T follicular helper cell (primary cell): ENCODE measurements around the gene RAI1.

Experiments
- DNase-seq: peaks from one replicate; pipeline ENCODE4 v3.0.0-alpha.2; 2020; ENCODE audit warnings: low read depth

Gene RAI1

DNA sequence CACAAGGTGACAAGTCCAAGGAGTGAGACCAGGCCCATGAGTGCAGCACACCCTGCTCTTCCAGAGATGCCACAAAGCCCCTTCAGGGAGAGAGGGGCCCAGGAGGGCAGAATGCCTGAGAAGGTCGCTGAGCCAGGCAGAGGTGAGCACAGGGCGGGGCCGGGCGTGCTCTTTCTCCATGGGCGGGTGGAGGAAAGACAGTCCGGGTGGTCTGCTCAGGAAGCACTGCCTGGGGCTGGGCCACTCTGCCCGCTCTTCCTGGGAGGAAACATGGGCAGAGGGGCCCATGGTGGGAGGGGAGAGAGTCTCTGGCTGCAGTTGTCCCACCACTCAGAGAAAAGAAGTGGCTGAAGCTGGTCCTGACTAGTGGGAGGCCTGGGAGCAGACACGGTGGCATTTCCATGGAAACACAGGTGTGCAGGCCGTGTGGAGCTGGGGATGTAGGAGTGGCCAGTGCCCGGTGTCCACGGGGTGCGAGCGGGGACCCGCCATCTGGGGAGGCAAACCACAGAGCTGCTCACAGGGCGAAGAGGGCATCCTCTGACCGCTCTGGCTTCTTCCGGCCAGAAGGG lies 165.9 kb downstream of the RAI1 start:
- DNase-seq = no peak

DNA sequence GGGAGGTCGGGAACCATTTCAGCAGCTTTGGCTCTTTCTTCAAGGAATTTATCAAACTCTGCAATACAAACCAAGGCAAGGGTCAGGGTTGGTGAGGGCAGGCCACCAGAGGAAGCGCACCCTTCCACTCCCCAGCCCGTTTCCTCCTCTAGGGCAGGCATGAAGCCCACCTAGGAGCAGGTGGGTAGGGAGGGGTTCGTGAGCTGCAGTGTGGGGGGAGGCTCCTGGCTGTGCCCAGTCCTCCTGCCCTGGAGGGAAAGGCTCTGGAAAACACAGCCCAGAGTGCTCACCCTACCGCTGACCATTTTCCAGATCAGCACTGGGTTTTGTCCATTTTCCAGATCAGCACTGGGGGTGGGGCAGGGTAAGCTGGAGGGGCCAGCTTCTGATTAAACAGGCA lies 166.5 kb downstream of the RAI1 start:
- no peak for DNase-seq

DNA sequence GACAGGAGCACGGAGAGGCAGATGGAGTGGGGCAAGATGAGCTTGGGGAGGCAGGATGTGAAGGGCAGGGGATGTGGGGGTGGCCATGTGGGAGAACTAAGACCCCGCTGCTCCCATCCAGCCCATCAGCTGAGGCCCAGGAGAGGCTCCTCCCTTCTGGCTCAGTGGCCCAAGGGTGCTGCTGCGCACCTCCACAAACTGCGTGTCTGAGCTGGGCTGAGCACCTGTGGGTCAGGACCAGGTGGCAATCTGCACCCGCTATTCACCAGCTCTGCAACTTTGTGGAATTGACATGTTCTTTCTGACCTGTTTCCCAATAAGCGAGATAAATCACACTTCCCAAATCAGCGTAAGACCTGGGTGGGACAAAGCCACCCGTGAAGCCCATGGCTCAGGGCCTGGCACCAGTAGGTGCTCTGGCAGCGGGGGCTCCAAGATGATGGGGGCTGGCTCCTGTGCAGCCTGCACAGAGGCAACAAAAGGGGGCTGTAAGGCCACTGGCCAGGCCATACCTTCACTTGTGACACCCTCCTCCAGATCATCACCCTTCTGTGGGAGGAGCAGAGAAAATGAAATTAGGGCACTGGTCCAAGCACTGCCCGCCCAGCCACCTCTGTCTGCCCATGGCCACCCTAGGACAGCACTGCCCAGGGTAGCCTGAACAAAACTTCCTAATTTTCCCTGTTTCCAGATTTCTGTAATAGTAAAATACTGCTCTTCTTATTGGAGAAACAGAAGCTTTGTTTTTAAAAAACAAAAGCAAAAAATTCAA lies 167.2 kb downstream of the RAI1 start:
- no peak for DNase-seq

DNA sequence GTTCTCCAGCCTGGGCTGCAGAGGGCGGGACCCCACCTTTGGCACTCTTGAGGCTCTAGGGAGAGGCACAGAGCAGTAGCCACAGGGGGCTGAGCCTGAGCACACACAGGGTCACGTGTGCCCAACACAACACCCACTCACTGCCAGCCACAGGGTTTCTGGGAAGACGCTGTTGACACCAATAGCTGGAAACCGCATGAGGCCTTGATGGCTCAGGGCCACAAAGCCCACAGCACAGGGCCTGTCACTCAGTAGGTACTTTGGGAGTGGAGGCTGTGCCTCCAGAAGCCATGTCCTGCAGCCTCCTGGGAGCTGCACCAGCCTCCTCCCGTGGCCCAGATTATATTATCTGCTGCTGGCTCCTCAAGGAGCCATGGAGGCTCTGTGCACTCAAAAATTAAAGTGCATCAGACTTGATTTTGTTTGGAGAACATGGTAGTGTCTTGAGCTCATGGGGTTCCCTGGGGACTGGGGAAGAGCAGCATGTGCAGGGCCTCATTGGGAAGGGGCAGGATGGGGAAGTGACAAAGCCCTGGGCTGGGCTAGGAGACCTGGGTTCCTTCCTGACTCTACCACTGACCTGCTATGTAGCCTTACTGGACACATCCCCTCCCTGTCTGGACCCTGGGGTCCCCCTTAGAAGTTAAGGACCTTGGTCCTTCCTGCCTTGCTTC lies 168.0 kb downstream of the RAI1 start:
- DNase-seq = peak; percentile 68

DNA sequence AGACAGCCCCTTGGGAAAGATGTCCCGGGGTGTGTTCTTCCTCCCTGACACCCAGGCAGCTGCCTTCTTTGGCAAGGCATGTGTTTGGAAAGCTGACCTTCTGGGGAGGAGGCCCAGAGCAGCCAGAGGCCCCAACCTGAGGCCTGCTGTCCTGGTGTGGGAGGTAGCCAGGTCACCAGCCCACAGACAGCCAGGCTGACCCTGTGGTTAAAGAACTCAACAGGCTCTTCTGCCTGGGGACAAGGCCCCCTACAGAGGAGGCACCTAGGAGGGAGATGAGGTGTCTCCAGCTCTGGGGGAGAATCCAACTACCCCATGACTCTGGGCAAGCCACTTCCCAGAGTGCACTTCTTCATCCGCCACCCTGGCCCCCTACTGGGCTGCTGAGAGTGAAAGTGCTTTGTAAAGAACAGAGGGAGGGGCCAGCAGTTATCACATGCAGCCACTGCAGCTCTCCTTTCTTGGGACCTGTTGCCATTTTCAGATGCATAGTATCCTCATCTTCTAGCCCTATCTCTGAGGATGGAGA lies 168.7 kb downstream of the RAI1 start:
- DNase-seq = peak; percentile 49

DNA sequence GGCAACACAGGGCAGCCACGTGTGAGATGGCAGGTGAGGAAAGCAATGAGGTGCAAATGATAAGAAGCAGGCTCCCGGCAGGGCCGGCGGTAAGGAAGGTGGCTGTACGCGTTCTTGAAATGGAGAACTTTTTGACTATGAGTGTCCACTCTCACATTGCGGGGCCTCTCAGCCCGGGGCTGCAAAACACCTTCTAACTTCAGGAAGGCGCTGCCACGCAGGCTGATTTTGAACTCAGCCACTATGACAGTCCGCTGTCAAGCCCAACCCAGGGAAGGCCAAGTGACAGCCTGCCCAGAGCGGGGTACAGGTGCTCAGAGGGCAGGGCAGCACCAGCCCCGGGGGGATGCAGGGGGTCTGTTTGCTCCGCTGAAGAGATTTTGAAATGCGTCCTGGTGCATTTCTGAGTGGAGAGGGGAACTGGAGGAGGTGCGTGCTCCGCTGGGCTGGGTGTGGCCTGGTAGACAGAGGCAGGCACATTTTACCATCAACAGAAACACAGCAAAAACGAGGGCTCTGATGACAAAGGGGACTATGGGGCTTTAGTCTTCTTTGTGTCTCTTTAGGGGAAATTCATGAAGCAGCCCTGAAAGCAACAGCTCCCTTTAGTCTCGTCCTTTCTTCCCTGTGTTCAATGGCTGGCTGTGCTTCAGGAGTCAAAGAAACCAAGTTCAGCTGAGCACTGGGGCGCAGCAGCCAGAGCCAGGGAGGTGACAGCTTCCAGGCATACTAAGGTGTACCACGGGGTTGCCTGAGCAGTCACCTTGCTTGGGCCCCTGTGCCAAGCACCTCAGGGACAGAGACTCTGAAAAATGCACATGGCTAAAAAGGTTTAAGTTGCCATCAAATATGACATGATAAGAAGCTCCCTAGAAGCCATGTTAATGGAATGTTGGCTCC lies 170.1 kb downstream of the RAI1 start:
- no peak for DNase-seq

DNA sequence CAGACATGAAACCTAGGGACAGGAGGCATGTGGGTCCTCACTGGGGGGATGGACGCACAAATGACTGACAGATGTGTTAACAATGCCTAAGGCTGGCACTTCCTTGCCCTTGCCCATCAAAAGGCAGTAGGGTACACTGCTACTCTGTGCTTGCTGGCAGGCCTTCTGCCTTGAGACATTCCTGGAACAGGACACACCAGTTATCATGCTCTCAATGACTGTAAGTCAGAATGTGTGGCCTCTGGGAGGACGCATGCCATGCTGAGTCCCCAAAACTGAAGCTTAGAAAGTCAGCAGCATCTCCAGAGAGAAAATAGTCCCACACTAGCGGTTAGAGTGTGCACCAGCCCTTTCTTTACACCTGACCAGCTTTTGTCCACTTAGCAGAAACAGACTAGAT lies 171.7 kb downstream of the RAI1 start:
- DNase-seq = no peak

DNA sequence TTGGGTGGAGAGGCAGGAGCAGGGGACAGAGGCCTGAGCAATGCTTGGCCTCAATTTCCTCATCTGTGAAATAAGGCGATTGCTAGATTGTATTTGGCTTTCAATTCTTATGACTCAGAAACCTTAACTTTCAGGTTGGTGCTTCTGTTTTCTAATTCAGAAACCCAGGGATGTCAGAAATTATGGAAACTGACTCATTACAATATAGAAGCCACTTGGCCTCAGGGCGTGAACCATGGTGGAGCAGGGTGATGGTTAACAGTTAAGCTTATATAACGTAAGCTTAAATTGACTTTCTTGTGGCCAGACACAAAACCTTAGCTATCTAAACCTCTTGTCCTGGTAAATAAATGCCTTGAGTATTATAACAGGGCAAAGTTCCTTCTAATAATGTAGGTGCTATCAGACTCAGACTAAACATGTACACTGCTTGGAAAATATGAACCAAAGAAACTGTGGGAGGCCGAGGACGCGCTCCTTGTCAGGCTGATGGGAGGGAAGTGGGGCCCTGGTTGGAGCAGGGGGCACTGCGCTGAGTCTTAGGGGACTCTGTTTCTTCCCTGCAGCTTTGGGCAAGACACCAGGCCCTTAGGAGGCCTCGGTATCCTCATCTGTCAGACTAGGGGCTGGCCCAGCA lies 172.7 kb downstream of the RAI1 start:
- DNase-seq = no peak

DNA sequence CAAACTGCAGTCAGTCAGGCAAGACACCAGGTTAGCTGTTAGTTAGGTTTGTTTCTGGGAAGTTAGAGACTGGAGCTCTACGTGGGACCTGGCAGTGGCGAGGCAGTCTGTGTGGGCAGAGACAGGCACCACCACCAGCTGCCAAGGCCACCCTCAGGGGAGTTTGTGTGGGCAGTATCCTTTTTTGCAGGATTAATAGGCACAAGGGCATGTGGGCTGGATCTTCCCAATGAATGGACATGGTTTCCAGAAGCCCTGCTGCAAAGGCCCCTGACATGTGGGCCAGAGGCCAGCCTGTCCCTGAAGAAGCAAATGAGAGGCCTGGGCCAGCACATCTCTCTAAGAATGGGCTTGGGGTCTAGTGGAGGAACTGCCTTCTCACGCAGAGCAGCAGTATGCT lies 174.7 kb downstream of the RAI1 start:
- no peak for DNase-seq

DNA sequence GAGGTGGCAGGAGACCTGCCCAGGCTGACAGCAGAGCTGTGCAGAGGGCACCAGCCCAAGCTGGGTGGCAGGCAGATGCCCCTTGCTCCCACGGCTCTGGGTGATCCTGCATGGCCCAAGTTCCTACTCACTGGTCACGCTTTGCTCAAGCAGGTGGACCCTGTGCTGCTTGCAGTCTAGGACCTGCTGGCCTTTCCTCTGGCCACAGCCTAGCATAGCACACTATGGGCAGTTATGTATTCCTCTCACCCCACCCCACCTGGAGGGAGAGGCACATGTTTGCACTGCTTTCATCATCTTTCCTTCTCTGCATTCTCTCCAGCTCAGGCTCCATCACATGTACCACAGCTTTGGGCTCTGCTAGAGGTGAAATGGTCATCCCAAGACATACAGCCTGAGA lies 175.1 kb downstream of the RAI1 start:
- no peak for DNase-seq

DNA sequence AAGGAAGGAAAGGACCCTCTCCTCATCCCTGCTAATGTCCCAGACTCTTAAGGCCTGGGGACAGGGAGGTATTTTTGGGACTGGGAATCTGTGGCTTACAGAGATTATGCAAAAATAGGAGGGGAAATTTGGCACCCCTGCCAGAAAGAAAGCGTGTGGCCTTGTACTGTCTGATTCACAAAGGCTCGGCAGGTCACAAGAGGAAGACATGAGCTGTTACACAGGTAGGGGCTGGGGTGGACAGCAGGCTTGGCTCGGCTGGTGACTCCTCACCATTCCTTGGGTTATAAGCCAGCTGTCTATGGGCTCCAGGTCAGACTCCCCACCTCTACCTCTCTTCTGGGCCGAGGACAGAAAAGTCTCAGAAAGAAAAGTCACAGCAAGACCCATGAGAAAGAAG lies 176.2 kb downstream of the RAI1 start:
- DNase-seq = no peak

DNA sequence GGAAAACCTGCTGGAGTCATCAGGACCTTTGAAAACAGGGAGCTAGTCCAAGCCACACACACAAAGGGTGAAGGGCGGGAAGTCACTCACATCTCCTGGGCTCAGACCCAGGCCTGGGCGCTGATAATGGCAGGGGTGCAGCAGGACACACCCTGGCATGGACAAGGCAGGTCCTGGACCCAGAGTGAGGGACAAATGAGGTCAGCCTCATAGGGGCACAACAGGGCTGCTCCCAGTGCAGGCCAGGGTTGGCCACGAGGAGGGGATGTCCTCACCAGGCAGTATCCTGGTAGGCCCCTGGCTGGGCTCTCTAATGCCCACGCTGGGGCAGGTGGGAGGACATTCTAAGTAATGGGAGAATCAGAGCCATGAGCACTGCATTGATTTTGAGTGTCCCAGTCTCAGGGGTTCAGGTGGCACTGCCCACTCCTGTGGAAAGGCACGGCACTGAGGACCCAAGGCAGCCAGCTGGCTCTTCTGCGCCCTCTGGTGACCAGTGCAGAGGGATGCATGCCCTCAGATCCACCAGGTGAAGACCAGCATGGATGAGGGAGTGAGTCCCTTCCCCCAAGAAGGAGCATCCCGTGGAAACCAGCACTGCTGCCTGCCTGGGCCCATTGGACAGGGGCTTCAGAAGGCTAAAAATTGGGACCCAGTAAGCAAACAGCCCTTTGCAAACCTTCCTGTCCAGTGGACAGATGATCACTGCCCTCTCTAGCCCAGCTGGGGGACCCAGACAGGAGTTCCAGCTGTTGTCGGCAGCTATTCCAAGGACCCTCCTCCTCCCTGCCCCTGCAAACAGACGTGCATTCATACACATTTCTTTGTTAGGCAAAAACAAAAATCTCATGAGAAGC lies 178.9 kb downstream of the RAI1 start:
- peak; percentile 58 for DNase-seq

DNA sequence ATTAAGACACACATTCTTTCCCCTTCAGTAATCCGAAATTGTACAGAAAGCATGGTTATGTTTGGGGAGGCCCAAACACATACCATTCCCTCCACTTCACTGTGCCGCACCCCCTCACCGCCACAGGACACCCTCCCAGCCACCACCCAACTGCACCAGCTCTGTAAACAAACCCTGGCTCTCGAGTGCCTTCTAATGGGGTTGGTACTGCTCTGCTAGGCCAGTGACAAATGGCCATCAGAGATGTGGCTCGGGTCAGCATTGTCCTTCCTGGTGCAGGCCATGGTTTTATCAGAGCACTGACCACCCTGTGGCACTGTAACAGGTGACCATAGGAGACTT lies 179.5 kb downstream of the RAI1 start:
- DNase-seq = no peak
